ENCODE data around the gene C12orf60. TPM values are rescaled to one million over a fixed set of nuclear protein-coding genes. Genes with fewer than 3 reads are reported as not detected.

Gene C12orf60
- total and polyA plus RNA-seq, 8 donors: 0.81 to 3.7 (median 2.7) TPM

GRCh38 chr12:14860490-14860889 is 57.0 kb downstream of the C12orf60 start:
- Histone ChIP-seq H3K27me3 (no peaks in the 10 kb centered on the region), H3K36me3 (no peaks in the 10 kb centered on the region), H3K4me3 (no peak overlapping the region), H3K27ac (no peak overlapping the region), H3K9me3 (peaks cover 0 to 26% of the 10 kb centered on the region in 2 donors), H3K4me1 (no peaks in the 10 kb centered on the region)
- TF ChIP-seq CTCF (IDR thresholded peaks at IDR 0.05): no peak
- intact Hi-C loops (cut with DNase I): no loop called here
- ATAC-seq: no peak
- DNase-seq: no peak

GRCh38 chr12:14868916-14869506 is 65.5 kb downstream of the C12orf60 start:
- ATAC-seq: no peak

GRCh38 chr12:14871247-14871646 is 67.8 kb downstream of the C12orf60 start:
- no peak overlapping the region for H3K27ac ChIP-seq
- ATAC-seq (no peak), DNase-seq (no peak)
- intact Hi-C loops (cut with DNase I): no loop called here
- no peak for TF ChIP-seq CTCF (IDR thresholded peaks at IDR 0.05)
- H3K36me3 ChIP-seq: no peaks in the 10 kb centered on the region
- no peaks in the 10 kb centered on the region for H3K9me3 ChIP-seq
- H3K4me3 ChIP-seq: no peak overlapping the region
- H3K27me3 ChIP-seq: no peaks in the 10 kb centered on the region
- H3K4me1 ChIP-seq: no peaks in the 10 kb centered on the region

More at GRCh38 chr12:14868916-14869506, 65.5 kb downstream of the C12orf60 start:
- H3K4me1 ChIP-seq: no peaks in the 10 kb centered on the region
- H3K36me3 ChIP-seq: no peaks in the 10 kb centered on the region
- TF ChIP-seq CTCF (IDR thresholded peaks at IDR 0.05): no peak
- intact Hi-C loops (cut with DNase I): no loop called here
- no peaks in the 10 kb centered on the region for H3K9me3 ChIP-seq
- H3K27ac ChIP-seq: no peak overlapping the region
- no peak overlapping the region for H3K4me3 ChIP-seq
- H3K27me3 ChIP-seq: no peaks in the 10 kb centered on the region
- no peak for DNase-seq

GRCh38 chr12:14871886-14872285 is 68.4 kb downstream of the C12orf60 start:
- Histone ChIP-seq H3K4me3 (no peak overlapping the region), H3K4me1 (no peaks in the 10 kb centered on the region), H3K9me3 (no peaks in the 10 kb centered on the region), H3K27ac (no peak overlapping the region), H3K36me3 (no peaks in the 10 kb centered on the region), H3K27me3 (no peaks in the 10 kb centered on the region)
- ATAC-seq: no peak
- no peak for TF ChIP-seq CTCF (IDR thresholded peaks at IDR 0.05)
- intact Hi-C loops (cut with DNase I): no loop called here
- no peak for DNase-seq

GRCh38 chr12:14873440-14874185 is 70.1 kb downstream of the C12orf60 start:
- TF ChIP-seq CTCF (IDR thresholded peaks at IDR 0.05): no peak
- ATAC-seq (no peak), DNase-seq (no peak)
- Histone ChIP-seq H3K9me3 (no peaks in the 10 kb centered on the region), H3K4me1 (no peaks in the 10 kb centered on the region), H3K4me3 (no peak overlapping the region), H3K27me3 (no peaks in the 10 kb centered on the region), H3K36me3 (no peaks in the 10 kb centered on the region), H3K27ac (no peak overlapping the region)
- intact Hi-C loops (cut with DNase I): no loop called here

Other genes with a start within 250 kb of the C12orf60 start
- gene PLBD1, start 235.8 kb upstream of the C12orf60 start, total RNA-seq: 10 to 100 TPM; 29.3 to 44.8 TPM
- gene PLBD1, start 235.8 kb upstream of the C12orf60 start, polyA plus RNA-seq (ENCODE audit: insufficient read length in 6 of 6): 10 to 100 TPM; 26.3 to 34.8 (median 30.5) TPM
- gene GUCY2C, start 107.1 kb upstream of the C12orf60 start, total RNA-seq: not detected
- under 1 TPM; 0.40 to 0.64 (median 0.50) TPM for gene GUCY2C, start 107.1 kb upstream of the C12orf60 start, polyA plus RNA-seq (ENCODE audit: insufficient read length in 6 of 6)
- 10 to 100 TPM; 38.6 to 53.5 TPM for gene WBP11, start 192 bp upstream of the C12orf60 start, total RNA-seq
- gene WBP11, start 192 bp upstream of the C12orf60 start, polyA plus RNA-seq (ENCODE audit: insufficient read length in 6 of 6): 100 to 1,000 TPM in 2 of 6 donors, 10 to 100 TPM in 4; 87.5 to 105 (median 96.6) TPM
- gene SMCO3, start 10.5 kb downstream of the C12orf60 start, total RNA-seq: 1 to 10 TPM in 1 of 2 donors, under 1 TPM in 1; 0.97 to 1.1 TPM
- gene SMCO3, start 10.5 kb downstream of the C12orf60 start, polyA plus RNA-seq (ENCODE audit: insufficient read length in 6 of 6): under 1 TPM; 0.28 to 0.68 (median 0.55) TPM
- 1 to 10 TPM; 2.7 to 3.1 TPM for gene ART4, start 39.9 kb downstream of the C12orf60 start, total RNA-seq
- gene ART4, start 39.9 kb downstream of the C12orf60 start, polyA plus RNA-seq (ENCODE audit: insufficient read length in 6 of 6): under 1 TPM; 0.11 to 0.52 (median 0.18) TPM
- gene MGP, start 82.2 kb downstream of the C12orf60 start, total RNA-seq: 100 to 1,000 TPM; 651 to 789 TPM
- 100 to 1,000 TPM in 1 of 6 donors, 10 to 100 TPM in 5; 78.8 to 102 (median 82.6) TPM for gene MGP, start 82.2 kb downstream of the C12orf60 start, polyA plus RNA-seq (ENCODE audit: insufficient read length in 6 of 6)
- gene ERP27, start 134.9 kb downstream of the C12orf60 start, total RNA-seq: 10 to 100 TPM in 1 of 2 donors, 1 to 10 TPM in 1; 5.3 to 16.2 TPM
- gene ERP27, start 134.9 kb downstream of the C12orf60 start, polyA plus RNA-seq (ENCODE audit: insufficient read length in 6 of 6): 10 to 100 TPM in 2 of 6 donors, 1 to 10 TPM in 4; 3.0 to 14.8 (median 8.4) TPM
- 100 to 1,000 TPM; 168 to 314 TPM for gene ARHGDIB, start 157.9 kb downstream of the C12orf60 start, total RNA-seq
- 10 to 100 TPM; 60.9 to 79.9 (median 73.9) TPM for gene ARHGDIB, start 157.9 kb downstream of the C12orf60 start, polyA plus RNA-seq (ENCODE audit: insufficient read length in 6 of 6)
- gene PDE6H, start 169.4 kb downstream of the C12orf60 start, total RNA-seq: not detected
- not detected for gene PDE6H, start 169.4 kb downstream of the C12orf60 start, polyA plus RNA-seq (ENCODE audit: insufficient read length in 6 of 6)